ENCODE data around the gene NXPE3.

DNA sequence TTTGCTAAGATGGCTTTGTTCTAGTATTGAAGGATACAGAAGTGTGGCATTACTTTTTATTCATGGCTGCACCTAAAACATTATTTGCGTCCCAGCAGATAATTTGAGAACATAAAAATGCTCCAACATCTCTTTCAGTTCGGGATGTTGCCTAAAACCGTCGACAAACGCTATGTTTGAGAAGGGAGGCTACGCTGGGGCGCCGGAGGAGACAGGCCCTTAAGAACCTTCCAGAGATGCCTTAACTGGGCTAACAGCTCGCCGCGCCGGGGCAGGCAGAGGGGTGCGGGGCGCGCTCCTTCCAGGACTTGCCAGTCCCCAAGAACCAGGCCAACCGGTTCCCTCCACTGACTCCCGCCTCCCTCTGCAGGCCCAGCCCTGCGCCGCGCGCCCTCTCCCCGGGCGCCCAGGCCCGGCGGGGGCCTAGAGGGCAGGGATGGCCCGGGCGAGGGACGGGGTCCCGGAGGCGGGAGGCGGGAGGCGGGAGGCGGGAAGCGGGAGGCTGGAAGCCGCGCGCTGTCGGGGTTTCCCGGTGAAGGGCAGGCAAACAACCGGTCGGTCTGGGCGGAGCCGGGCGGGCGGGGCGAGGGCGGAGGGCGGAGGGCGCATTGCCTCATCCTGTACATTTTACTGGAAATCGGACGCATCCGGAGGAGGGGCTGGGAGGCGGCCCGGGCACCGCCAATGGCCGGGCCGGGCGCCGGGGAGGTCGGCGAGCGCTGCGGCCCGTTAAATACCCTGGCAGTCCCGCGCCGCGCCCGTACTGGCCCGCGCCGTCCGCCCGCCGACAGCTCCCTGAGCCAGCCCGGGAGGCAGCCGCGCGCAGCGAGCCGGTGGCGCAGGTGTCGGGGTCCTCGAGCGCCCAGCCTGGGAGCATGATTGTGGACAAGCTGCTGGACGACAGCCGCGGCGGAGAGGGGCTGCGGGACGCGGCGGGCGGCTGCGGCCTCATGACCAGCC lies 70.0 kb downstream of the NXPE3 start, which contains the start of gene NFKBIZ:
- no peak for TF ChIP-seq NFYB (IDR thresholded peaks at IDR 0.05; ENCODE audit: extremely low read depth, insufficient read length)
- TF ChIP-seq, protein P1, sequence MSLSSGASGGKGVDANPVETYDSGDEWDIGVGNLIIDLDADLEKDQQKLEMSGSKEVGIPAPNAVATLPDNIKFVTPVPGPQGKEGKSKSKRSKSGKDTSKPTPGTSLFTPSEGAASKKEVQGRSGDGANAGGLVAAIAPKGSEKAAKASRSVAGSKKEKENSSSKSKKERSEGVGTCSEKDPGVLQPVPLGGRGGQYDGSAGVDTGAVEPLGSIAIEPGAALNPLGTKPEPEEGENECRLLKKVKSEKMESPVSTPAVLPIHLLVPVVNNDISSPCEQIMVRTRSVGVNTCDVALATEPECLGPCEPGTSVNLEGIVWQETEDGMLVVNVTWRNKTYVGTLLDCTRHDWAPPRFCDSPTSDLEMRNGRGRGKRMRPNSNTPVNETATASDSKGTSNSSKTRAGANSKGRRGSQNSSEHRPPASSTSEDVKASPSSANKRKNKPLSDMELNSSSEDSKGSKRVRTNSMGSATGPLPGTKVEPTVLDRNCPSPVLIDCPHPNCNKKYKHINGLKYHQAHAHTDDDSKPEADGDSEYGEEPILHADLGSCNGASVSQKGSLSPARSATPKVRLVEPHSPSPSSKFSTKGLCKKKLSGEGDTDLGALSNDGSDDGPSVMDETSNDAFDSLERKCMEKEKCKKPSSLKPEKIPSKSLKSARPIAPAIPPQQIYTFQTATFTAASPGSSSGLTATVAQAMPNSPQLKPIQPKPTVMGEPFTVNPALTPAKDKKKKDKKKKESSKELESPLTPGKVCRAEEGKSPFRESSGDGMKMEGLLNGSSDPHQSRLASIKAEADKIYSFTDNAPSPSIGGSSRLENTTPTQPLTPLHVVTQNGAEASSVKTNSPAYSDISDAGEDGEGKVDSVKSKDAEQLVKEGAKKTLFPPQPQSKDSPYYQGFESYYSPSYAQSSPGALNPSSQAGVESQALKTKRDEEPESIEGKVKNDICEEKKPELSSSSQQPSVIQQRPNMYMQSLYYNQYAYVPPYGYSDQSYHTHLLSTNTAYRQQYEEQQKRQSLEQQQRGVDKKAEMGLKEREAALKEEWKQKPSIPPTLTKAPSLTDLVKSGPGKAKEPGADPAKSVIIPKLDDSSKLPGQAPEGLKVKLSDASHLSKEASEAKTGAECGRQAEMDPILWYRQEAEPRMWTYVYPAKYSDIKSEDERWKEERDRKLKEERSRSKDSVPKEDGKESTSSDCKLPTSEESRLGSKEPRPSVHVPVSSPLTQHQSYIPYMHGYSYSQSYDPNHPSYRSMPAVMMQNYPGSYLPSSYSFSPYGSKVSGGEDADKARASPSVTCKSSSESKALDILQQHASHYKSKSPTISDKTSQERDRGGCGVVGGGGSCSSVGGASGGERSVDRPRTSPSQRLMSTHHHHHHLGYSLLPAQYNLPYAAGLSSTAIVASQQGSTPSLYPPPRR (CRISPR knock-in tag; IDR thresholded peaks at IDR 0.05; ENCODE audit: borderline replicate concordance): no peak

All from K562 (cell line).